ENCODE results near the gene IPPK.

IPPK gene

GRCh38 chr9:92715488-92716231, 45.7 kb upstream of the IPPK start:
- no peak overlapping the region for H3K4me3 ChIP-seq (ENCODE audit: low read depth, low read length)
- no peak for DNase-seq (ENCODE audit: low read depth)
- TF ChIP-seq CTCF (IDR thresholded peaks at IDR 0.05; ENCODE audit: low read depth, low read length, missing control alignments) = no peak

- TF ChIP-seq CTCF (IDR thresholded peaks at IDR 0.05; ENCODE audit: low read depth, low read length, missing control alignments) = no peak
- no peak overlapping the region for H3K4me3 ChIP-seq (ENCODE audit: low read depth, low read length)
- no peak for DNase-seq (ENCODE audit: low read depth)
These were observed 45.0 kb upstream of the IPPK start for GRCh38 chr9:92714787-92715487.

GRCh38 chr9:92714016-92714415, 44.1 kb upstream of the IPPK start:
- no peak for DNase-seq (ENCODE audit: low read depth)
- no peak for TF ChIP-seq CTCF (IDR thresholded peaks at IDR 0.05; ENCODE audit: low read depth, low read length, missing control alignments)
- H3K4me3 ChIP-seq (ENCODE audit: low read depth, low read length) = no peak overlapping the region

- no peak for TF ChIP-seq CTCF (IDR thresholded peaks at IDR 0.05; ENCODE audit: low read depth, low read length, missing control alignments)
- H3K4me3 ChIP-seq (ENCODE audit: low read depth, low read length) = no peak overlapping the region
- DNase-seq (ENCODE audit: low read depth) = no peak
These were observed 43.6 kb upstream of the IPPK start for GRCh38 chr9:92713528-92713927.

GRCh38 chr9:92712767-92713166, 42.8 kb upstream of the IPPK start:
- no peak for TF ChIP-seq CTCF (IDR thresholded peaks at IDR 0.05; ENCODE audit: low read depth, low read length, missing control alignments)
- no peak for DNase-seq (ENCODE audit: low read depth)
- H3K4me3 ChIP-seq (ENCODE audit: low read depth, low read length) = no peak overlapping the region

- no peak overlapping the region for H3K4me3 ChIP-seq (ENCODE audit: low read depth, low read length)
- DNase-seq (ENCODE audit: low read depth) = no peak
- no peak for TF ChIP-seq CTCF (IDR thresholded peaks at IDR 0.05; ENCODE audit: low read depth, low read length, missing control alignments)
These were observed 41.9 kb upstream of the IPPK start for GRCh38 chr9:92711844-92712243.
